HT-29 (cell line): ENCODE measurements around the gene POLR2B. TPM values are rescaled to one million over a fixed set of nuclear protein-coding genes. Genes with fewer than 3 reads are reported as not detected.
"Not testable (repeated sequence)": the region's sequence is repeated elsewhere in the genome, so short reads cannot be mapped to it uniquely, and the experiment has no call there.

Source experiments
- DNase-seq: peaks from one replicate; pipeline ENCODE4 v3.0.0-alpha.2; 2015; ENCODE audit warnings: low spot score
- total RNA-seq: library from RNA; depleted of rRNA; stranded (reverse); fragments of >200 nt; shearing (Covaris generic); gene quantifications from 2 replicates; pipeline ENCODE4 v1.2.3, GENCODE V29; 2014

The POLR2B gene
- total RNA-seq, 1 experiment from 2014 or later: 62.6 TPM

DNA sequence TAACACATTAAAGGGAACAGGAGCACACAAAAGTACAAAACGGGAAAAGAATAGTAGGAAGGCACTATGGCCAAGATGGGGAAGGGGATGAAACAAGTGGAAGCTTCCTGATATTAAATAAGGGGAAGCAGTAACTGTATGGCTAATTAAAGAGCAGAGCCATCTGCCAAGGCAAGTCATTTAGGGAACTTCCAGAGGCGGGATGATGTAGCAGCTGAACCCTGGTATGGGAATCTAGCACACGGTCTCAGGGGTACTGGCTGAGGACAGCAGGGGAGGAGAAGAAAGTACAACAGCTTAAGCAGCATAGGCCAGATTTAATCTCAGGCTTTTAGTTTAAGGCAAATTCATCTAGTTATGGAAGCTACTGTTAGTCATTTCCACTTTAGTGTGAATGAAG is 72.4 kb downstream of the POLR2B start:
- no peak for DNase-seq

DNA sequence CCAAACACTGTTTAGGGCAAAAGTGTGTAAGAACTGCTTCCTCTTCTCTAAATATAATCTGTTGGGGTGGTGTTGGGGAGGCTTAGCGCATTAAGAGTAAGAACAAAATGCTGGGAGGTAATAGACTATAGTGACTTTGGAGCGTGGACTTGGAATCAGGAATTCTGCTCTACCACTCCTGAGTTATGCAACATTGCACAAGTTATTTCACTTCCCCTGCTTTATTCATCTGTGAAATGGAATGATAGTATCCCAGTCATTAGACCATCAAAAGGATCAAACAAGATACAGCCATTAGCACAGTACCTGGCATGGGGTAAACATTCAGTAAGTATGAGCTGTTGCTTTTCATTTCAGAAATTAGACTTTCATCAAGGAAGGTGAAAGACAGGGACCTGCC is 72.8 kb downstream of the POLR2B start:
- no peak for DNase-seq

DNA sequence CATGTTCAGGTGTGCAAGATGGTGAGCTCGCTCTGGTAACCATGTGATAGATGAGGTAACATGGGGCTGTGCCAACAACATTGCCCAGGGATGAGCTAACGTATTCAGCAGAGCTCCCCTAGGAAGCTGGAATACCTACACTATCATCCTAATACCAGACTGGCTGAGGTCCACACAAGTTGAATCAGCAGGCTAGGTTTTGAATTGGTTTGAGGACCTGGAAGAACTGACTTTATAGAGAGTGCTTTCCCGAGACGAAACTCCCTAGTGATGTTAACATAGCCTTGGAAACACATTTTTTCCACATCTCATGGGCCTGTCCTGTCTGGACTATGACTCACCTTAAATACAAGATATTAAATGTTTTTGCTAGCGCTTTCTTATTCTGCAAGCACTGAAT is 74.8 kb downstream of the POLR2B start:
- no peak for DNase-seq

DNA sequence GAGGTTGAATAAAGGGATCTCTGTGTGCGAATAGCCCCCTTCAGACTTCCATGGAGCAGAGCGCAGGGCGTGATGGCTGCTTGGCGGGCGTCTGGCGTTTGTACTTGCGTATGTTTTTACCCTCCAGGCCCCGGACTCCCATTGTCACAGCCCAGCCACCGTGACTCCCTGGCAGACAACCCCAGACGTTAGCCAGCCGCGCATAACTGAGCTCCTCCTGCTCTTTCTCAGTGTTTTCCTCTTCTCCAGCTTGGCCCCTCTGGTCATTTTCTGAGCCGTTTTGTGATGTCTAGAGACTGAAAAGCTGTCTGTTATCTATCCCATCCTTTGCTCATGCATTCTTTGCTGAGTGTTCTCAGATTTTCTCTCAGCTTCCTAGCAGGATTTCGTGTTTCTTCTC is 77.2 kb downstream of the POLR2B start:
- DNase-seq: no peak

DNA sequence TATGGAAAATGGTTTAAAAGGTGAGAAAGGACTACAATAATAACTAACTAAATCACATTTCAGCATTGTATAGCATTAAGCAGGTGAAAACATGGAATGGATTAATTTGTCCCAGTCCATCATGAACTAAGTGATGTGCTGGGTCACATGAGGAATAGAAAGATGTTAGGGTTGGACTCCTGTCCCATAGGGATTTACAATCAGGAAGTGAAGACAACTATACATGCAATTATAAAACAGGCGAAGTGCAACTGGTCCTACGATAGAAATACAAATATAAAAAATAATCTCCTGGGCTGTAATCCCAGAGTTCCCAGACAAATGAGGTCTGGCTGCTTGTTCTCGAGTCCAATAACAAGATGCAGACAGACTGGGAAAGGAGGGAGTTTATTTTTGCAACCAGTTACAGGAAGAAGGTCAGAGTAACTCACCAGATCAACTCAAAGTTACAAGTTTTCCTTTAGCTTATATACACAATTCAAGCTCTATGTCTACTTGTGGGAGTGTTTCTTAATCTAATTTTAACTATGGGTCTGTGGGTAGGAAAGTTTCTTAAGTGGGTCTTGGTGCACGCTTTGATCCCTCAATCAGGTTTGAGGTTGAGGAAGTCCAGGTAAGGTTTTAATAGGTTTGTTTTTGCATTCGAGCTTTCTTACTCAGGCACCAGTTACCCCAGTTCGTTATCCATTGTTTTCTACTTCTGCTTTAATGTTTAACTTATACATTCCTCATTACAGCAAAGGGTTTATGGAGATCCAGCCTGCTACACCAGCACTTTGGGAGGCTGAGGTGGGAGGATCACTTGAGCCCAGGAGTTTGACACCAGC is 81.4 kb downstream of the POLR2B start:
- DNase-seq: no peak

DNA sequence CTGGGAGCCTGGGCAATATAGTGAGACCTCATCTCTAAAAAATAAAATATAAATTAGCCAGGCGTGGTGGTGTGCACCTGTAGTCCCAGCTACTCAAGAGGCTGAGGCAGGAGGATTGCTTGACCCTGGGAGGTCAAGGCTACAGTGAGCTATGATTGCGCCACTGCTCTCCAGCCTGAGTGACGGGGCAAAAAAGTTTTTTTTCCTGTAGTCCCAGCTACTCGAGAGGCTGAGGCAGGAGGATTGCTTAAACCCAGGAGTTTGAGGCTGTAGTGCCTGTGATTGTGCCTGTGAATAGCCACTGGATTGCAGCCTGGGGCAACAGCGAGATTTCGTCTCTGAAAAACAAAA is 82.0 kb downstream of the POLR2B start:
- not testable (repeated sequence) for DNase-seq

DNA sequence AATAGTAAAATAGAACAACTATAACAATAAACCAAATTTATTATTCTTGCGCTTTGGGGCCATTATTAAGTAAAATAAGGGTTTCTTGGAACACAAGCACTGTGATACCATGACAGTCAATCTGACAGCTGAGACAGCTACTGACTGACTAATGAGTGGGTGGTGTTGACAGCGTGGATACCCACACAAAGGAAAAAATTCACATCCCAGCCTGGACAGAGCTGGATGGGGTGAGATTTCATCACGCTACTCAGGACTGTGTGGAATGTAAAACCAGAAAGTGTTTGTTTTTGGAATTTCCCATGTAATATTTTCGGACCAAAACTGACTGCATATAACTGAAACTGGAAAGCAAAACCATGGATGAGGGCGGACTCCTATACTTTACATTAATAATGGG is 82.7 kb downstream of the POLR2B start:
- no peak for DNase-seq

DNA sequence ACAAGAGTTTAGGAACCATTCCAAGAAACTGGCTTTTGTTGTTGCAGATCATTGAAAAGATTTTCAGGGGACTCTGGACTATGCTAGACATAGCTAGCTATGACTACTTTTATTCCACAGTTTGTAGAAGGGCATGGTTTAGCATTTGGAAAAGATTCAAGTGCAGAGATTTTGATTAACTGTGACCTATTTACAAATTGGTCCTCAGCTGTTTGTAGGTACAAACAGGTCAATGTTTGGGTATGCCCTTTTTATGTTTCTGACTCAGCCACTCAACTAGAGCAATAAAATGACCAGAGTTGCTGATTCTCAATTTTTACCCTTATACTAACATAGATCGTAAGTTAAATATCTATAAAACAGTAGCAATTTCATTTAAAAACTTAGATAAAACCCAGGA is 84.8 kb downstream of the POLR2B start:
- DNase-seq: no peak

DNA sequence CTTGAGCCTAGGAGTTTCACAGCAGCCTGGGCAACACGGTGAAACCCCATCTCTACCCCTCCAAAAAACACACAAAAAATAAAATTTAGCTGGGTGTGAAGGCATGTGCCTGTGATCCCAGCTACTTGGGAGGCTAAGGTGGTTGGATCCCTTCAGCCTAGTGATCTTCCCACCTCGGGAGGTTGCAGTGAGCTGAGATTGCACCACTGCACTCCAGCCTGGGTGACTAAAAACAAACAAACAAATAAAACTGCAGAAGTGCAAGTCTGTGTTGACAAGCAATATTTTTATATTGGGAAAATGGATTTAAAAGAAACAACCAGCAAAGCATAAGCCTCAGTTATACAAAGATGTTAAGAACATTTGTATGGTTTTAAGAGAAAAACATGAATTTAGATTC is 85.4 kb downstream of the POLR2B start:
- no peak for DNase-seq

DNA sequence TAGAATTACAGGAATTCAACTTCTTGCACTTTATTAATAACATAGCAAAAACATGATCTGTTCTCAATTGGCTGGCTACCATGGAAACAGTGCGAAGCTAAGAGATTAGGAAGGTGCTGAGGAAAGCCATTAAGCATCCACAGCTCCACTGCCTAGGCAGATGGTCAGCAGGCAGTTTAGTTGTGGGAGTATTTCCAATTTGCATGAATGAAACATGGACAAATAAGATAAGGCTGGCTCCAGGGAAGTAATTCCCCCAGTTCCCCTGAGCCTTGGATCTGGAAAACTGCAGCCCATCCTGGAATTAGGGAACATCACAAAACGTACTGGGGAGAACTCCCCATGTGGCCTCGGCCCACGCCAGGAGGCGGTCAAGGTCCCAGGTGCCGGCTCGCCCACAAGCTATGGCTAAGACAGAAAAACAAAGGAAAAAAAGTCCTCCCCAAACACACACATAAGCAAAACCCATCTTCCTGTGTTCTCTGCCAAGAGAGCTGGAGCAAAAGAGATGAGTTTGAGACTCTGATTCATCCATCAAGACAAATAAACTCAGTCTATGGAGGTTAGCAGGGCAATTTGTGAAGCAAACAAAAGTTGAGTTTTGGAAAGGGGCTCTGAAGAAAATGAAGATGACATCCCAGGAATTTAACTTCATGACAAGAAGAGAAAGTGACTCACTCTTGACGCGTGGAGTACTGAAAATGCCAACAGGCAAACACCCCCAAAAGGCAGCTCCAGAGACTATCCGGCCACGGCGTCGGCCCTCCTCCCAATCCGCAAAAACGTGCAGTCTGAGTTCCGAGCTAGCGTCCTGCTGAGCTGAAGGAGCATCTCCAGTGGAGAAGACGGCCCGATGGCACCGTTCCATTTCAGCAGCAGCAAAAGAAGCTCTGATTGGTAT is 86.4 kb downstream of the POLR2B start:
- no peak for DNase-seq

DNA sequence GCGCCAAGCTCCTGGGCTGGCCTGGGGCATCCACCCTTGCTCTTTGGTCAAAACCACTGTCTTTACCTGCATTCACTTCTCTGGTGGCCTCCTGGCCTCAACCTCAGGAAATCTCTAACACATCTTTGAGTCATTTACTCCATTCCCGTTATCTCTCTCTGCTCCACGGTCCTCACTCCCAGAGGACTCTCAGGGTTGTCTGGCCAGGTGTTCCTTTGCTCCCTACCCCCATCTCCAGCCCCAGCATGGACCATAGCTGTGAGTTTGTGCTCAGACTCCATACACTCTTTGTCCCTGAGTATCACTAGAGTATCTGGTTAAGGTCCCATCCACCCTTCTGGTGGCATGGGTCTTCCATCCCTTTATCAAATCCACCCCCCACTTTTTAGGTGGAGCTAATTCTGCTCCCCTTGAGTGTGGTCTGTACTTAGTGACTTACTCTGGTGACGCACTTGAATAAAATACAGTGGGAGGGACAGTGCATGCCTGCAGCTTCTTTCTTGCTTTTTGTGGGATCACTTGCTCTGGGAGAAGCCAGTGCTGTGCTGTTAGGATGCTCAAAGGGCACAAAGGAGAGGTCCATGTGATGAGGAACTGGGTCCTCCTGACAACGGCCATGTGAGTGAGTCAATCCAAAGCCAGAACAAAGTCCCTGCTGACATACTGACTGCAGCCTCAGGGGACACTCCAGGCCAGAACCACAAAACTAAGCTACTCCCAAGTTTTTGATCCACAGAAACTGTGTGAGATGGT is 87.2 kb downstream of the POLR2B start:
- no peak for DNase-seq

DNA sequence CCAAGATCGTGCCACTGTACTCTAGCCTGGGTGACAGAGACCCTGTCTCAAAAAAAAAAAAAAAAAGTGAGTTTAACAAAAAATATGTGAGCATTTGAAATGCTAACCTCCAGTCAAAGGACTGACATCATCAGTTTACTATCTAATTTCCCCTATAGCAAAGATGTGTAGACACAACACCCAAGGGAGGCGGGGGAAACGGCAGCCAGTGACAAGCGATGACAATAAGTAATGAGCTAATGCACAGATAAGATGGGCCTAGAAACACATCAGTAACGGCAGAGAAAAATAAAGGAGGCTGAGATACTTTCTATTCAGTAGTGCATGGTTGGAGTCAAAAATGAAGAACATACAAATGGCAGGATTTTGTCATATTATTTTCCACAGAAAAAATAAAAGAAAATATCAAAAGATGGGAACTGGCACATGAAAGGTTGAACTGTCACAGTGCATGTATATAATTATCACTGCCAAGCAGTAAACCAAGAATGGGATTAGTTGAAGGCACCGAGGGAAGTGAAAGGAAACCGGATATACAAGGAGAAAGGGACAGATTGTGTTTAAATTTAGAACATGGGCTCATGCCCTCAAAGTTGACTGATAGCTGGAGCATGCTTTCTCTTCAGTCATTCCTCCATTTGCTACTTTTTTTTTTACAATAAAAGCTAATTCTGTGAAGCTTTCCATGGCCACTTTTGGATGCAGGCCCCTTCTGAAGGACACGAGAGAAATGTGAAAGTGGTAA is 89.7 kb downstream of the POLR2B start:
- no peak for DNase-seq

DNA sequence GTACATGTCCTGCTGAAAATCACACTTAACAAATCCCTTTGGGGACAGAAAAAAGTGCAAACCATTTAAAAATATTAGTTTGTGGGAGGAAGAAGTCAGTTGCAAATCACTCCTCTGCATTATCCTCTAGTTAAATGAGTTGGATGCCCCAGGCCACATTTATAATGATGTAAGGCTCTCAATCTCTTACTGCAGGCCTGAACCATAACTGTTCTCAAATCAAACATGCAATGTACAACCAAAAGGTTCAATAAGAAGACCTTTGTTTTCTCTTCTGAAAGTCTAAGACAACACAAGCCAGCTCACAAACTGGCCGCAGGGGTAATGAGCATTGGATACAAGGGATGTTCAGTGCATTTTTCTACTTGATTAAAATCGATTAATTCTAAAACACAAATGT is 91.8 kb downstream of the POLR2B start:
- no peak for DNase-seq

DNA sequence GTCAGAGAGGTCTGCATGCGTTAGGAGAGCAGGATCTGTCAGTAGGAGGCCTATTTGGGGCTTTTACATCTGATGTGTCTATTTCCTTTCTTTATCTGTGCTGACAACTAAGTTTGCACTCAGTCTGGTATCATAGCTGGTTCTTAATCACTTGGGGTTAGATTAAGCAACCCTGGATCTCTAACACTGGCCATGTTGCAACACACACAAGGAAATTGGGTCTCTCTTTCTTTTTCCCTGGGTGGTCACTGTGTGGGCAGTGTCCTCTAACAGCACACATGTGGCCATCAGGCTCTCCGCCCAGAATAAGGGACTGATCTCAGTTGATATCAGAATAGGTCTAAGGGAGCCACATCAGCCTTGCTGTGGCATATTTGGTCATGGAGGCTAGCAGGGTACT is 92.6 kb downstream of the POLR2B start:
- no peak for DNase-seq

DNA sequence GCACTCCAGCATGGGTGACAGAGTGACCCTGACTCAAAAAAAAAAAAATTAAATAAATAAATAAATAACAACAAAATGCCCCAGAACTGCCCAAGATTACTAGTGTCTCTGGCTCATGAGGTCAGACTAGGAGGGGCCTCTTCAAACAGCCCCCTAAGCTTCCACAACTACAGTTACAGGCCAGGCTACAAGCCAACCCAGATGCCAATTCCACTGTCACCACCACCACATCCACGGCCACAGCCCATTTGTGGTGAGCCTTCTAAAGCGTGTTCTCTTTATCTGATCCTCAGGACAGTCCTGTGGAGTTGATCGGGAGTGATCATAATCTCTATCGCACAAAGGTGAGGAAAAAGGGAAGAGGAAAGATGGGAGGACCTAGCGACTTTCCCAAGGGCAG is 94.9 kb downstream of the POLR2B start:
- DNase-seq: no peak

DNA sequence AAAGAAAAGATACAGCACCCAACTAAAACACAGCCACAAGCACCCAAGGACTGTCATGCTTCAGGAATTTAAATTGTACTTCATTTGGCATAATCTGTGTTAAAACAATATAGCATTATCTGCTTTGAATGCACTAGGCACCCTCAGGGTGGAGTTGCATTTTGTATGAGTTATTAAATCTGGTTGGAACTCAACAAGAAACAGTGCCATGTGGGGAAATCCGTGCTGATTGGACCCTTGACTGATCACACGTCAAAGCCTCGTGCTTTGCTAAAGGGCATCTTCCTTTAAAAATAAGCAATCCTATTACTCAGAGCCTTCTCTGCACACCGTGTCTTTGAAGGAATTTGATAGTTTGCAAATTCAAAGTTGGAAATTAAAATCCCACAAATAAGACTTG is 96.0 kb downstream of the POLR2B start:
- DNase-seq: no peak

DNA sequence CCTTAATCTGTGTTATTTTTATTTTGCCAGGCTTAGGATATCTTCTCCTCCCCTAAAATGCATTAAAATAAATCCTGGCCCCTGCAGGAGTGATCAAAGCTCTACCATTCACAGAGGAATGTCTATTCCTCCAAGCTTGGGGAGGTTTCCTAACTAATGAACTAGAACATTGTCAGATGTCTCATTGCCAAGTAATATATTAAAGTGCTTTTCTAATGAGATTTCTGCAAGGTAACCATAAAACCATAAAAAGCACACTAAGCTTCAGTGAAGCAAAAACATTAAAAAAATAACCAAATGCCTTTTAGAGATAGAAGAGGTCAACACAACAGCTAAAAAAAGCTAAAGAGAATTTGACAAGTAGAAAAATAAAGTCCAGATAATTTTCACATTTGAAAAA is 96.7 kb downstream of the POLR2B start:
- DNase-seq: no peak

DNA sequence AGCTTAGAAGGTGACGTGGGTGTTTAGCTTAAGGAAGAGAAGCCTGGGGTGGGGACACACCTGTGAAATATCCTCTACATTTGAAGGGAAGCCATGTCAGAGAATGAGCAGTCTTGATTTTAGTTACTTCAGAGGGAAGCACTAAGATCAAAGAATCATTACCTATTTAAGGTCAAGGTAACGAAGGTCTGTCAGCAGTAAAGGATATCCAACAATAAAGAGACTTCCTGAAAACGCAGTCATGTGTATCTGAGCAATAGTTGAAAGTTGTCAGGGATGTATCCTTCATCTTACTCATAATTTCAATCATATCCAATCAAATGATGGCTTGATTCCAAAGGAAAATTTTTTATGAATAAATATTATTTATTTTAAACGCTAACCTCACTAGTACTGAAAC is 98.0 kb downstream of the POLR2B start:
- no peak for DNase-seq

DNA sequence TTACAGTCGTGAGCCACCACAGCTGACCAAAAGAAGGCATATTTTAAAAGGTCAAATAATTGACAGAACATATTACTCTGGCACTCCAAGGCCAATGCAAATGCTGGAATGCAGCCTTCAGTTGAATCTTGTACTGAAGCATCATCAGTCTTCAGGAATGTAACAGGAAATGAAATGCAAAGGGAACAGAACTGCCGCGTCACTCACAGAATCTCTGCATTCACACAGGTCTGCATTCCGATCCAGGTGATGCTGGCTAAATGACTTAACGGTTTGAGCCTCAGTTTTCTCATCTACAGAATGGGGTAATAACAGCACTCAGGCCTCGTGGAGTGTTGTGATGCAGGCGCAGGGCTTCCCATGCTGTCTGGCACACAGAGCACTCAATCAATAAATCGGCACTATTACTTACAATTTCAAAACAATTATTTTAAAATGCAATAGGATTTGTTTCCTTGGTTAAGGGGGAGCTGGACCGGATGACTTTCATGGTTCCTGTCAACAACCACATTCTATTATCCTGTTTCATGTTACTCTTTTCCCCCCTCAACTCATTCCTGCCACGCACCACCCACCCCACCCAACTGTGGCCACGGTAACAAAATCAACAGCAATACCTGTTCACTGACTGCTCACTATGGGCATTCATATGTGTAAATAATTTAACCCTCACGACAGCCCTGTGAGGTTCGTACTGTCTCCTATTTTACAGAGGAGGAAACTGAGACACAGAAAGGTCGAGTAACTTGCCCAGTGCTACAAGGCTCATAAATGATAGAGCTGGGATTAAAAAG is 99.1 kb downstream of the POLR2B start:
- no peak for DNase-seq

DNA sequence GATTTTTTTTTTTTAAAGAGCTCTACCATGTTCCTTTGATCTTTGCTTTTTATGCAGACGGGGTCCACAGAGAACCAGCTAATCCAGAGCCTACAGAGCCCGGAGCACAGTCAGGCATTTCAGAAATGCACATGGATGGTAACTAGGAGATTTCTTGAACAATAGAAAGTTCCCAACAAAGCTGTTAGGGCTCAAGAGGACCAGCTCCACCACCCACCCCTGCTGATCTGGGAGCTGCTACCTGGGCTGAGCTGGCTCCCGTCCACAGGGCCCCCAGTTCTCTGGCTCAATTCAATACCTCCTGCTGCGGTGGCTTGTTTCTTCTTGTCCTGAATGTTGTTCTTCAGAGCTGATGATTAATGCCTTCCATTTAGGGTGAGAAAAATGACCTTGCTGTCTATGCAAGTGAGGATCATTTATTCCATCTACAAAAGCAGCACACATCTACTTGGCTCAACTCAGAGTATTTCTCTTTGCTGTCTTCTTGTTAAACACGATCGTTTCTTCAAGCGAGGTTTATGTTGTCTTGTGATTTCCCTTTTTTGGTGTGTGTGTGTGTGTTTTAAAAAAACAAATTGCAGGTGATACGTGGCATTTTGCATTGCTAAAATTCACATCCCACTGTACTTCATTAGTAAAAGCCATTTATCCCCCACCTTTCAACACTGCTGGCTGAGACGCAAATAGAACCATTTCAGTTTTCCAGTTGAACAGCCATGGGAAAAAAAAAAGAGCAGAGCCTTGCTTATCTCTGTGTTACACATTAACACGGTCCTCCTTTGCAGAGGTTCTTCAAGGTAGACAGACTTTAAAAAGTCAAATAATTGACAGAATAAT is 100.2 kb downstream of the POLR2B start:
- DNase-seq: no peak
